NCI-H1417 (cell line): ENCODE data around the gene TTYH1.

Experiments used
- DNase-seq, 3 experiments: peaks; one replicate each; lab custom pipeline; 2025; lab: John Stamatoyannopoulos, UW

The TTYH1 gene

DNA sequence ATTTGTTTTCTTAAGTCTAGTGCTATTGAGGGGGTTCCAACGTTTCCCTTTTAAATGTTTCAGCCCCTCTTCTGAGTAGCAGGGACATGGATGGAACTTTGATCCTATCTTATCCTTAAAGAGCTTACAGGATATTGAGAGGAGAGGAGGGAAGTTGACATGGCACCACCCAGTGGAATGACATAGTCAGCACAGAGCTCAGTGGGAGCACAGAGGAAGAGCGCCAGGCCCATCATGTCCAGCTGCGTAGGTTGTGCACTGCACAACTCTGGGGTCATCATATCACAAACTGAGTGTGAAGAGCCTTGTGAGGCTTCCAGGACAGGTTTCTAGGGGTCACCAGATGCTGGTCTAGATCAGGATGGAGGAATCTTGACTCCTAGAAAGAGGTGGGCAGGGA lies 62.4 kb downstream of the TTYH1 start:
- no peak for DNase-seq

DNA sequence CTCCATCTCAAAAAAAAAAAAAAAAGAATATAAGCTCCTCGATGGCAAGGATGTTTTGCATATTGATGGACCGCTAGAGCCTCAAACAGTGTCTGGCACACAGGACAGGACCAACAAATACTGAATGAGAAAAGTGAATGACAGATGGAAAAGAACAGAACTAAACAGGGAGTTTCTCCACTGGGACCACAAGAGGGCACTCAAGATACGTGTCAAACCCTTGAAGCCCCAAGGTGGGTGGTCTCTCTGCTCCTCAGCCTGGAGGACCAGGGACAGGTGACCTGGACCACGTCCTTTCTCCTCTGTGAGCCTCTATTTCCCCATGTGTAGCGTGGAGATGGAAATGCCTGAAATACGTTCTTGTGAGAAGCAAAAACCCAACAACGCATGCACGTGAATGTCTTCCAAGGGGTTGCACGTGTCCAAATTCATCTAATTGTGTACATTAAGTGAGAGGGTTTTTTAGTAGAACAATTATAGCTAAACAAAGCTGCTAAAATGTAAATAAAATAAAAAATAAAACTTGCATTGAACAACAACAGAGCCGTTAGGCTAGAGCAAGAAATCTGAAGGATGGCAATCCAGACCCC lies 63.5 kb downstream of the TTYH1 start:
- peak; percentile 26 to 65 (median 37) for DNase-seq

DNA sequence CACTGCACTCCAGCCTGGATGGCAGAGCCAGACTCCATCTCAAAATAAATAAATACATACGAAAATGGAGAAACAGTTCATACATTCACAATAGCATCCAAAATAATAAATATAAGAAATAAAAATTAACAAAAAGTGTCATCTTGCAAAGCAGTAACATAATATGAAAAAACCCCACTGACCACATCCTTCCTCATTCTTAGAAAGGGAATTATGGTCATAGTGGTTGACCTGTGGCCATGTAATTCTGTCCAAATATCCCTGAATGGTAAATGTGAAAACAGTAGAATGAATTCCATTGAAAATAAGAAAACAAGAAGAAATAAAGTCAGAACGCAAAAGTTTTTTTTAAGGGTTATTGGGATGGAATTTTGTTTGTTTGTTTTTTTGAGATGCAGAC lies 64.8 kb downstream of the TTYH1 start:
- no peak for DNase-seq

DNA sequence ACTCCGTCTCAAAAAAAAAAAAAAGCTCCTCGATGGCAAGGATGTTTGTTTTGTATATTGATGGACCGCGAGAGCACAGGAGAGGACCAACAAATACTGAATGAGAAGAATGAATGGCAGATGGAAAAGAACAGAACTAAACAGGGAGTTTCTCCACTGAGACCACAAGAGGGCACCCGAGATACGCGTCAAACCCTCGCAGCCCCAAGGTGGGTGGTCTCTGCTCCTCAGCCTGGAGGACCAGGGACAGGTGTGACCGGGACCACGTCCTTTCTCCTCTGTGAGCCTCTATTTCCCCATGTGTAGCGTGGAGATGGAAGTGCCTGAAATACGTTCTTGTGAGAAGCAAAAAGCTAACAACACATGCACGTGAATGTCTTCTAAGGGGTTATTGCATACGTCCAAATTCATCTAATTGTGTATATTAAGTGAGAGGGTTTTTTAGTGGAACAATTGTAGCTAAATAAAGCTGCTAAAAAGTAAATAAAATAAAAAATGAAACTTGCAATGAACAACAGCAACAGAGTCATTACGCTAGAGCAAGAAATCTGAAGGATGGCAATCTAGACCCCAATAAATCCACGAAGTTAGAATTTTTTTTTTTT lies 66.2 kb downstream of the TTYH1 start:
- DNase-seq = peak; percentile 34 to 71 (median 36)

DNA sequence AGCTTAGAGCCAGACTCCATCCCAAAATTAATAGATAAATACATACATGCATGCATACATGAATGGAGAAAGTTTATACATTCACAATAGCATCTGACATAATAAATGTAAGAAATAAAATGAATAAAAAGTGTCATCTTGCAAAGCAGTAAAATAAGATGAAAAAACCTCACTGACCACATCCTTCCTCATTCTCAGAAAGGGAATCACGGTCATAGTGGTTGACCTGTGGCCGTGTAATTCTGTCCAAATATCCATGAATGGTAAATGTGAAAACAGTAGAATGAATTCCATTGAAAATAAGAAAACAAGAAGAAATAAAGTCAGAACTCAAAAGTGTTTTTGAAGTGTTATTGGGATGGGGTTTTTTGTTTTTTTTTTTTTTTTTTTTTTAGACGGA lies 67.6 kb downstream of the TTYH1 start:
- no peak for DNase-seq

DNA sequence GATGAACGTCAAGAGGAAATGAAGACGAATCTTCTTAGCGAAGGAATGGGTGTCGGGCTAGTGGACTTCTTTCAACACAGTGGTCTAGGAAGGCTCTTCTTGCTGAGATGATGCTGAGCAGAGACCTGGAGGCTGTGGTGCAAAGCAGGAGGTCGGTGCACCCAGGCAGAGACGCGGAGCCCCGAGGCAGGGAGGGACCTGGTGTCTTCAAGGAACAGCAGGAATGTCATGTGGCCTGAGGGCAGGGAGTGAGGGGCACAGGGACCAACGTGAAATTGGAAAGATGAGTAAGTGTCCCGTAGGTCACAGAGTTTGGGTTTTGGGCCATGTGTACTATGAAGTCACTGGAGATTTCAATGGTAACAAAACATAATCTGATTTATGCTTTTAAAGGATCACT lies 69.2 kb downstream of the TTYH1 start:
- no peak for DNase-seq

DNA sequence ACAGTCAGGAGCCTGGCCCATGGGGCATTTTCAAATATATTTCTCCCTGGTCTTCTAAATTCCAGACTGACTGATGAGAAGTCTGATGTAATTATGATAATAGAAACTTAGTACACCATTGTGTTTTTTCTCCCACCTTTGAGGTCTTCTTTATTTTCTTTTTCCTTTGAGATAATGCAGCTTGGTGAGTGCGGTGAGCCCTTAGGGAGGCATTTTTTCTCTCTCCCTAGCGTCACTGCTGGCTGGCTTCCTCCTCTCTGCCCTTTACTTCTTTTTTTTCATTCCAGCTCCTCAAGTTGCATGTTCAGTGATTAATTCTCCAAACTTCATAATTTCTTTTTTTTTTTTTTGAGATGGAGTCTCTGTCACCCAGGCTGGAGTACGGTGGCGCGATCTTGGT lies 70.6 kb downstream of the TTYH1 start:
- no peak for DNase-seq
